Daoy (cell line): ENCODE results near the gene ABCB7. TPM values are rescaled to one million over a fixed set of nuclear protein-coding genes. Genes with fewer than 3 reads are reported as not detected.
"Not testable (repeated sequence)": the region's sequence is repeated elsewhere in the genome, so short reads cannot be mapped to it uniquely, and the experiment has no call there.

Experiments
- DNase-seq: peaks from one replicate; pipeline ENCODE4 v3.0.0-alpha.2; 2015; ENCODE audit warnings: low read depth
- total RNA-seq: library from RNA; depleted of rRNA; stranded (reverse); fragments of >200 nt; shearing (Covaris generic); gene quantifications from 2 replicates; pipeline ENCODE4 v1.2.3, GENCODE V29; 2014; rRNA removed

ABCB7 gene
- total RNA-seq, 1 experiment from 2014 or later: 30.9 TPM

- DNase-seq: no peak
These were observed 49.3 kb downstream of the ABCB7 start for GRCh38 chrX:75106772-75107171.

- DNase-seq: no peak
These were observed 59.8 kb downstream of the ABCB7 start for GRCh38 chrX:75096331-75096730.

GRCh38 chrX:75086731-75087195 is 69.3 kb downstream of the ABCB7 start:
- no peak for DNase-seq

- no peak for DNase-seq
These were observed 71.3 kb downstream of the ABCB7 start for GRCh38 chrX:75084757-75085156.

GRCh38 chrX:75076429-75076828 is 79.7 kb downstream of the ABCB7 start:
- no peak for DNase-seq

GRCh38 chrX:75074475-75074874 is 81.6 kb downstream of the ABCB7 start:
- DNase-seq: no peak

GRCh38 chrX:75071334-75071733 is 84.7 kb downstream of the ABCB7 start:
- DNase-seq: no peak

GRCh38 chrX:75067931-75068330 is 88.2 kb downstream of the ABCB7 start:
- DNase-seq: no peak

GRCh38 chrX:75061701-75062100 is 94.4 kb downstream of the ABCB7 start:
- no peak for DNase-seq

GRCh38 chrX:75051047-75051446 is 105.0 kb downstream of the ABCB7 start:
- no peak for DNase-seq

- DNase-seq: no peak
These were observed 110.7 kb downstream of the ABCB7 start for GRCh38 chrX:75045369-75045768.

- DNase-seq: not testable (repeated sequence)
These were observed 111.9 kb downstream of the ABCB7 start for GRCh38 chrX:75044142-75044541.

- DNase-seq: no peak
These were observed 117.2 kb downstream of the ABCB7 start for GRCh38 chrX:75038925-75039324.

Other genes starting within 250 kb of the ABCB7 start
- gene NEXMIF, start 230.8 kb downstream of the ABCB7 start, total RNA-seq: 0.21 and 0.23 TPM in 2 replicates
- 10.2 and 12.8 TPM in 2 replicates for gene UPRT, start 117.8 kb upstream of the ABCB7 start, total RNA-seq